NK-92 treated with Interleukin-12 subunit alpha and Interleukin-12 subunit beta, amount 100 ng/mL, for 24 hours (cell line): ENCODE results near the gene HACD2.

Source experiments
- DNase-seq: peaks from one replicate; lab custom pipeline; 2025; lab: John Stamatoyannopoulos, UW

HACD2 gene

DNA sequence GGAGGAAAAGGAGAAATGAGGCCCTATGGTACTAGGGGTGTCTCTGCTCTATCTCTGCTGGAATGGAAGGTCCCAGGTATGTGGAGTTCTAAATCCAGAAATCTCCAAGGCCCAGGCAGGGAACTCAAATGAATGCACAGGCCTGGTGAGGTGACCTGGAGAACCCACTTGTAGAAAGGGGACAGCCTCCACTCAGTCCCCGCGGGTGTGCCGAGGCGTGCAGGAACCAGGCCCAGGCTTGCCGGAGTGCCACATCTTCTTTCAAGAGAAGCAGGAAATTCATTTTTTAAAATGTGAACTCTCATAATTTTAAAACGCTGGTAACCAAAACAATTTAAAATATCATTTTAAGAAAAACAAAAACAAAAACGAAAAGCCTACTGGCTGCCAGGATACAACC lies 103.8 kb downstream of the HACD2 start:
- no peak for DNase-seq

DNA sequence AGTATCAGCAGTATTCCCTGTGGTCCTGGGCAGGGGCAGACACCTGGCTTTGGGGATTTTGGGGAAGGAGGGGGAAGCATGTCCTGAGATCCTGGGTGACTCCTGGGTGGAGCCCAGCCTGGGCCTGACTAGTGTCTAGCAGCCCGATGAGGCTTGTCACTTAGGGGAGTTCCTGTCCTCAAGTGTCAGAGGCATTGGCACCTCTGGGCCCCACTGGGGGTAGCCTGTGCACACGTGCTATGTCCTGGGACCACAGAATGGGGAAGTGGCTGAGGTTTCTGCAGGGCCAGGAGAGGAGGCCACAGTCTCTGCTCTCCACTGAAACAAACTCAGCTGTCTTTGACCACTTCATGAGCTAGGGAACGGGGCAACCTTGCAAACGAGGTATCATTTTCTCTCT lies 104.4 kb downstream of the HACD2 start:
- DNase-seq: no peak

DNA sequence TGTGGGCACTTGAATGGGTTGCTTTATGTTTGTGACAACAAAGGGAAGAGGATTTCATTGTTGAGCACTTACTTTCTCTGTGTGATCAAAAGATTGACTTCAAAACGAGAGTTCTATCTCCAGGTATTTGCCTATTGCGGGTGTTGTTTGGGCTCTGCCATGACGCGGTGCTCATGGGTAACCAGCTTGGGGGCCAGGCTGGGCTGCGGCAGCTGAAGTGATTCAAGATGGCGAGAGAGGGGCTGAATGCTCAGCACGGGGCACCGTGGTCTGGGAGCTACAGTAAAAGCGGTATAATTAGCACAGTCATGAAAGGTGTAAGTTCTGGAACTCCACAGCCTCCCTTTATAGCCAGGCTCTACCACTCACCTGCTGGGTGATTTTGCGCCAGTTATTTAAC lies 105.0 kb downstream of the HACD2 start:
- no peak for DNase-seq

DNA sequence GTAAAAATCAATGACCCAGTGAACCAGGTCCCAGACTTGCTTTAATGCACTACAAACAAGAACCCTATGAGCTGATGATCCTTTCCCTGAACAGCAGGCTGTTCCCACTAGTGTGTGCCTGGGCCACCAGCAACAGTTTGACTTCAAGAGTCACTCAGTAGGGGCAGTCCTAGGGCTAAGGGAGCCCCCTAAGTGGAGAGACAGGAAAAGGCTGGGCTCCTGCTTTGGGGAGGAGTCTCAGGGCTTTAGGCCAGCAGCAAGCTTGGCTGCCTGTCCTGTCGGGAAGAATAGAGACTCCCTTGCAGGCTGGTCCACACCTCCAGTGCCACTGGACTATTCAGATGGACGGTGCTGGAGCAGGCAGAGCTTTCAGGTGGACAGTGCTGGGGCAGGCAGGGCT lies 106.5 kb downstream of the HACD2 start:
- DNase-seq: no peak

DNA sequence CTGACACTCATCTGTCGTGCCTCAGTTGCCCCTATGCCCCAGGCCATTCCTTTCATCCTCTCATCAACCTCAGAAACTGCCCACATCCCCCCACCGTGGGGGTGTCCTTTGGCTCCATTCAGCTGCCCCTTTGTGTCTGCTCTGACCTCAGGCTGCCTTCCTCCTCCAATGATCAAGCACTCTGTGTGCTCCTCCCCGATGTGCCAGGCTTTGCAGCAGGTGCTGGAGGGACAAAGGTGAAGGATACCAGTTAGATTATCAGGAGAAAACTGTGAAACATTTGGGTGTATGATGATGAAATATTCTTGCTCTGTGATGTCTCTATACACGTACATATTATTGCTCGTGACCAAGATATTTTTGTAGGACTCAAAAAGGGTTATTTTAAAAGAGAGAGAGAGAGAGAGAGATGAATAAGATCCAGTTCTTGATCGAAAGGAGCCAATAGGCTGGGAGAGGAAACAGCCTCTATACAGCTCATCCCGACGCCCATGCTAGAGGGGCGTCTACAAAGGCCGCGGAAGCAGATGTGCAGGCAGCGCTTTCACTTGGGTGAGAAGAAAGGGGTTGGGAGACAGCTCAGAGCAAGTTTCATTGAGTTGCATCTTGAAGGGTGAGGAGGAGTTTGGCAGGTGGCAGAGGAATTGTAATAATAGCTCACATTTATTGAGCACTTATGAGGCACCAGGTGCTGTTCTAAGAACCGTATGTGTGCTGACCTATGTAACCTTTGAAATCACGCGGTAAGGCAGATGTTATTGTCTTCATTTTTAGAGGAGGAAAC lies 107.7 kb downstream of the HACD2 start:
- no peak for DNase-seq

DNA sequence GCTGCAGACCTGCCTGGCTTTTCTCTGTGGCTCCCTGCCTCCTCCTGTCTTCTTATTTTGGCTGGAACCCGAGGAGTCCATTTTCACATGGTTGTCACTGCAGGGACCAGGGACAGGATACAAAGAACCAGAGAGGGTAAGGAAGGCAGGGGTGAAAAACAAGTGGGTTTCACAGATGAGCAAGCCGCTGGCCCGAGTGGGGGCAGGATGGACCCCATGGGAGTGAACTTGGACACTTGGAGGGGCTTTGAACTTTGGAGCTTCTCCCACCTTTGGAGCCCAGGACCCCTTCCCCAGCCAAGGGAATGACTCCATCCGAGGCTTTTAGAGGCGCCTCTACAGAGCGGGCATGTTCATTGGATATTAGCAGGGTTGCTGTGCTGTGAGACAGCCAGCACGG lies 109.1 kb downstream of the HACD2 start:
- no peak for DNase-seq

DNA sequence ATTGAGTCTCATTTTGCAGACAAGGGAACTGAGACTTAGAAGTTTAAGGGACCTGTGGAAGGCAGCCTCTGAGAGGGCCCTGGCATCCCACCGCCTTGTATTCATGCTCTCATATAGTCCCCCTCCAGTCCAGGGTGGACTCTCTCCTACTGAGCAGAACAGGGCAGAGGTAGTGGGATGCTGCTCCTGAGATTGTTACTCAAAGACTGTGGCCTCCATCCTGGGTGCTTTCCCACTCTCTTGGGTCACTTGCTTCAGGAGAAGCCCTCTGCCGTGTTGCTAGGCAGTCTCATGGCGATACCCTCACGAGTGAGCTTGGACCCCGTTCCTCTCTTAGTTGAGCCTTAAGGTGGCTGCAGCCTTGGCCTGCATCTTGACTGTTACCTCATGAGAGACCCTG lies 113.7 kb downstream of the HACD2 start:
- no peak for DNase-seq

DNA sequence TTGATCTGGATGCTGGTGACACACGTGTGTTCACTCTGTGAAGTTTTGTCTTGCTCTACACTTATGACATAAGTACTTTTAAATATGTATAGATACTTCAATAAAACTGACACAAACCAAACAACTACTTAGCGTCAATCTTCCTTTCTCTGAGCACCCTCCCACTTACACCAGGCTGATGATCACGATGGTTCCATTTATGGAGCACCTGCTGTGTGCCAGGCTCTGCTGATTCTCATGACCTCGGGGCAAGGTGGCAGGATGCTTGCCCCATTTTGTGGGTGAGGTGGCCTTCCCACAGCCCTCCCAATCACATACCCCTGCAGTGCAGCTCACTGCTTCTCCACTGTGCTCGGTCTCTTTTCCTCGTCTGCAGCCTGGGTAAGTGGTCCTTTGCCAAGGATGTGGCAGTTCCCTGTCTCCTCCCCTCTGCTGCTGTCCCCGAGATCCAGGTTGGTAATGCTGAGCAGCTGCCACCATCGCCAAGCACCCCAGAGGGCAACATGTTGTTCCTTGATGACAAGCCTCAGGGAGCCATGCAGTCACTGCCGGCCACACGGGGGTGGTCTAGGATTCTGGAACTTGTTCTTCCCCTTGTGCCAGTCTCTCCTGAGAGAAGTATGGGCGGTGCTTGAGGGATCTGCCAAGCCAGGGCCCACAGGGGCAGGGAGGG lies 115.4 kb downstream of the HACD2 start:
- DNase-seq: no peak

DNA sequence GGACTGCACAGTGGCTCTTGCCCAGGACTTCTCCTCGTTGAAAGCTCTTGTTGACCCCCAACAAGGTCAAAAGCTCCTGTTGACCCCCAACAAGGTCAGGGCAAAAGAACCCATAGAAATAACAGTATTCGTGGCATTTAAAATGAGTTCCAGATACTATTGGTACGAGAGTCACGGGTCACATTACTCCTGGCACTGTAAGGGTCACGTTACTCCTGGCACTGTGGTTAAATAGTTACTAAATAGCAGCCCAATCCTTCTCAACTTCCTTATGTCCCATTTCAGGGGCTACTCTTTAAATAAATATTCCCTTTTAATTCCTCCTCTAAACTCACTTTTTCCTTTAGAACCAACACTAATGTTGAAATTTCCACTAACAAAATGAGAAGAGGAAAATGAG lies 117.8 kb downstream of the HACD2 start:
- DNase-seq: no peak

DNA sequence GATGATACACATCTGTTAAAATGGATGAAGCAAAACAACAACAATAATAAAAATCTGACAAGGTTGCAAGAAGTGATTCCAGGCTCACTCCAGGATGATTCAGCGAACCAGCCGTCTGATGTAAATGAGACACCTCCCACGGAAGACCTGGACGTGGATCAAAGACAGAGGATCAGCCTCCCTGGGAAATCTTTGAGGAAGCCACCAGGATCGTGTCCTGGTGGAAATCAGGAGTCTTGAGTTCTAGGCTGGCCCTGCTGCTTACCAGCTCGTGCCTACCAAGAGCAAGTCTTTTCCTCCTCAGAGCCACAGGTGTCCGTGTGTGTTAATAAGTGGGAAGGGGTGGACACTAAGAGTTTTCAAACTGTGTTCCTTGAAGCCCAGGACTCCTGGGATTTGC lies 120.6 kb downstream of the HACD2 start:
- no peak for DNase-seq

DNA sequence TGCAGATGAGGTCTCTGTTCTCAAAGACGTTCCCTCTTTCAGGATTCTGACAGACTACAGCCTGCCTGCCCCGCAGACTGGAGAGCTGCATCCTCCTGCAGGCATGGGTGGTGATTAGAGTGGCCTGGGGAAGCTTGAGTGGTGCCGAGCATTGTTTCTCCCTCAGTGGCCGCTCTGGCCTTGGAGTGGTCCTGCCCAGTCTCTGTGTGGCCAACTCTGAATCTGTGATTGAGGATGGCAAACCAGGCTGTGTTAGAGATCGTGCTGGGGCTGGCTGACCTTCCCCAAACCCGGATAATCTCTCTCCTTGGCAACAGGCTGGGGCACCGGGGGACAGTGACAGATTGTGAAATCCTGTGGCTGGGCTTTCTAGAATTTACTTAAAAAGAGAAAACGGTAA lies 125.0 kb downstream of the HACD2 start:
- no peak for DNase-seq

DNA sequence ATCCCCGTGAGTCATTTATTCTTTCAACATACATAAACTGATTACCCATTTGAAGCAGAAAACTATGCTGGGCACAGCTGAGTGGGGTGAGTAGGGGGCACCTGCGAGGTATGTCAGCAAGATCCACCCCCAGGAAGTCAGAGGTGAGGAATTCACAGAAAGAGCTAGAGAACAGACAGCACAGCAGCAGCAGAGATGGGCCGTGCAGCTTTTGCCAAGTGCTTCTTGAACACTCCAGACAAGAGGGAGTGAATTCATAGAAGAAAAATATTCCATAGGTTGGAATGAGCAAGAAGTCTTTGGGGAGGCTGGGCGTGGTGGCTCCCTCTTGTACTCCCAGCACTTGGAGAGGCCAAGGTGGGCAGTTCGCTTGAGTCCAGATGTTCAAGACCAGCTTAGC lies 126.6 kb downstream of the HACD2 start:
- no peak for DNase-seq

DNA sequence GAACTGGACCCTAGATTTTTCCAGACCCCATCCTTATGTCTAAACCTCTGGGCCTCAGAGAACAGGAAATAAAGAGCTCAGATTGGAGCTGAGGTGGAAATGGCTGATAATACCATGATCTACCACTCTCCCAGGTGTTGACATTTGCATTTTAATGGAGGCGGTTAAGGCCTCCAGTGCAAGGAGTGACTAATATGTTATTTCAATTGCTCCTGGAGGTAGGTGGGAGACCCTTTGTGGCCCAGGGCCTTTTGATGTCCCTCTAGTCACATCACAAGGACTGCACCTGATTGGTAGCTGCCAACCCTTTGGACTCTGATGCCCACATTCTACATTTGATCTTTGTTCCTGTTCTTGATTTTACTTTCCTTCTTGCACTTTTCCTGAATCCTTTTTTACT lies 127.0 kb downstream of the HACD2 start:
- no peak for DNase-seq

DNA sequence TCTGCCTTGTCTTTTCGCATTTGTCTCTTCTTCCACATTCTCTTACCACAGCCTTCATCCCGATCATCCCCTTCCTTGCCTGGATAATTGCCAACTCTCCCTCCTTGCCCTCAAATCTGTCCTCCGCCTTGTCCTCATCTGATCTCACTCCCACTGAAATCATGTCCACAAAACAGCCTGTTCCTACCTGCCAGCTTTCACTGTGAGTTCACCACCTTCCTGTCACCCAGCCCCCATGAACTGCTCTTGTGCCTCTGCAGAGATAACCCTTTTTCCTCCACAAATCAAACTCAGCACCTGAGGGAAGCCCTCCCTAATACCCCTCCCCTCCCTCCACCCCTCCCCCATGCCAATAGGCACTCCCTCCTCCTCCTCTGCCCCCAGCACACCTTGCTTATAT lies 131.2 kb downstream of the HACD2 start:
- no peak for DNase-seq

DNA sequence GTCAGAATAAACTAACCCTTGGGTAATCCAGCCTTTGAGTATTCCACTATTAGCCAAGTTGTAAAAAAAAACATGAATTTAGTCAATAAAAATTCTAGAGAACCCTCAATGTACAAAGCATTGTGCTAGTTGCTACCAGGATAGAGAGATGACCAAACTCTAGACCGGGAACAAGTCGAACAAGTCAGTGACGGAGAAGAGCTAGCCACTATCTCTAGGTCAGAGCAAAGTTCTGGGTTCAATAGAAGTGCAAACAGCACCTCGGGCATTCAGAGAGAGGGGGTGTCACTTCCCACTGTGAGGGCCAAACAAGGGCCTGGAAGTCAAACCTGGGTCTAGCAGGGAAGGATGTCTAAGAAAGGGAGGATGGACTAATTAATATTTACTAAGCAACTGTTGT lies 133.7 kb downstream of the HACD2 start:
- DNase-seq: no peak

DNA sequence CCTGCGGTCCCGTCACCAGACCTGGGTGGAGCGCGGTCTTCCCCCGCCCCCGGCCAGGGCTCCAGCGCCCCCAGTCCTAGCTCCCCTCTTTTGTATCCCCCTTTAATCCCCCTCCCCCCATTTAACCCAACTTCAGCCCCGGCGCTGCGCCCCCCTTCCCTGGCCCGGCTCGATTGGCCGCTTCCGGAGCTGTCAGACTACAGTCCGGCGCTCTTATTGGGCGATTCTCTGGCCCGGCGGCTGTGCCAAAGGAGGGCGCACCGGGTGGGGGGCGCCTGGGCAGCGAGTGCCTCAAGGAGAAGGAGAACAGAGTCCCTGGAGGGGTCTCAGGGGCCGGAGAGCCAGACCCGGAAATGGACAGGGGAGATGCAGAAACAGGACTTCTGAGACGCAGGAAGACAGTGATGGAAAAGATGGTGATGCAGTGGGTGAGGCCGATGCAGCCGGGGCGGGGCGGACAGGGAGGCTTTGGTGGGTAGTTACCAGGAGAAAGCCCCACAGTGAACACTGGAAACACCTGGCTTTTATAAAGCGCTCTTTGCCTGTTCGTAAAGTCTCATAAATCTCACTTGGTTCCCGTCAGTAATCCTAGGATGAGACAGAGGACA lies 134.8 kb downstream of the HACD2 start:
- no peak for DNase-seq

DNA sequence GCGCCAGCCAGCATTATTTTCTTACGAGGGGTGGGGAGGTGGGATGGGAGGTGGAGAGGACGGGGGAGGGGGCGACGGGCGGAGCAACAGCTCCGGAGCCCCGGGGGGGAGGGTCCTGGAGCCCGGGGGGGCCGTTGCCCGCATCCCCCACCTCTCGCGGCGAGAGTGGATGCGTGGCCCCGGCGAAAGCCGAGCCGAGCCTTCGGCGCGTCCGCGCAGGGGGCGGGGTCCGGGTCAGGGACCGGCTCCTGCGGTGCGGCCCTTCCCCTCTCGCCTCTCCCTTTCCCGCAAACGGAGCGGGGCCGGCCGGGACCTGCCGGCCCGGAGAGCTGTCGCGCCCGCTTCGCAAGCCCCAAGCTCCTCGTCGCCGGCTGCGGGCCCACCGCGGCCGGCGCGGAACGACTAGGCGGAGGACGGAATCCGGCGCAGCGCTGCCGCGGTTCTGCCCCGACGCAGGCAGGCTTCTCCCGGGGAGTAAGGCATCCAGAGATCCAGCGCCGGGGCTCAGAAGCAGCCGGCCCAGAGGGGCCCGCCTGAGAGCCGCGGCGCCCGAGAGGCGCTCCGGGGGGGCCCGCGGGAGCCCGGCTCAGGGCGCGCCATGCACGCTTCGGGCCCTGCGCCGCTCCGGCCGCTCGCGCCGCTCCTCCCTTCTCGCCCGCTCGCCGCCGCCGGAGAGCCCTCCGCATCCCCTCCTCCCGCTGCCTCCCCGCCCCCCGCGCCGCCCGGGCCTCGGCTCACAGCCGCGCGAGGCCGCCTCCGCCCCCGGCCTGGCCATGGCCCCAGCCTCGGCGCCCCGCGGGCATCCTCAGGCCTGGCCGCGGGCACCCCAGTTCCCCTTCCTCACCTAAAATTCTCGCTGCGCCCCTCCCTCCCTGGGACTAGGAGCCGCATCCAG lies 135.5 kb downstream of the HACD2 start:
- DNase-seq: no peak

DNA sequence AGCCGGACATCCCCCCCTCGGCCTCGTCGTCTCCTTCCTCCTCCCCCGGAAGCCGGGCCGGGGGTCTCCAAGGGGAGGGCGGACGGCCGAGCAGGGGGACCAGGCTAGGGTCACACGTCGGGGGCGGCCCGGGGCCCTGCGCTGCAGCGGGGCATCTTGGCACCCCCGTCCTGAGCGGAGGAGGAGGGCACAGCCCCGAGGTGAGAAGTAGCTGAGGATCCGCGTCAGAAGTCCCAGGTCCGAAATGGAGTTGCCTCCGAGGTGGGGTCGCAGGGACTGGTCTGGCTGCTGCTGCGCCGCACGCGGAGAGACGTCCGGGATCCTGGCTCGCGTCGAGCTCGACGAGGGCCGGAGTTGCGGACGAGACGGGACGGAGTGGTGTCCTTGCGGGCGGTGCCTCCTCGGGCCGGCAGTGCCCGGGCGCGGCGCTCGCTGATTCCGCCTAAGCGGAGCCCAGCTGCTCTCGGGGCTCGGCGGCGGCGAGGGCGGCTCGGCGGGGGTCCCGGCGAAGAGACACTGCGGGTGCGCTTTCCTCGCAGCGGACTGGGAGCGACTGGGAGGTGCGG lies 136.2 kb downstream of the HACD2 start, which contains the start of gene ADCY5:
Gene ADCY5, minus strand, starts transcription at position 555 of the 566 bp plus-strand sequence. Its CDS starts 545 bp downstream, at position 10.
- no peak for DNase-seq

DNA sequence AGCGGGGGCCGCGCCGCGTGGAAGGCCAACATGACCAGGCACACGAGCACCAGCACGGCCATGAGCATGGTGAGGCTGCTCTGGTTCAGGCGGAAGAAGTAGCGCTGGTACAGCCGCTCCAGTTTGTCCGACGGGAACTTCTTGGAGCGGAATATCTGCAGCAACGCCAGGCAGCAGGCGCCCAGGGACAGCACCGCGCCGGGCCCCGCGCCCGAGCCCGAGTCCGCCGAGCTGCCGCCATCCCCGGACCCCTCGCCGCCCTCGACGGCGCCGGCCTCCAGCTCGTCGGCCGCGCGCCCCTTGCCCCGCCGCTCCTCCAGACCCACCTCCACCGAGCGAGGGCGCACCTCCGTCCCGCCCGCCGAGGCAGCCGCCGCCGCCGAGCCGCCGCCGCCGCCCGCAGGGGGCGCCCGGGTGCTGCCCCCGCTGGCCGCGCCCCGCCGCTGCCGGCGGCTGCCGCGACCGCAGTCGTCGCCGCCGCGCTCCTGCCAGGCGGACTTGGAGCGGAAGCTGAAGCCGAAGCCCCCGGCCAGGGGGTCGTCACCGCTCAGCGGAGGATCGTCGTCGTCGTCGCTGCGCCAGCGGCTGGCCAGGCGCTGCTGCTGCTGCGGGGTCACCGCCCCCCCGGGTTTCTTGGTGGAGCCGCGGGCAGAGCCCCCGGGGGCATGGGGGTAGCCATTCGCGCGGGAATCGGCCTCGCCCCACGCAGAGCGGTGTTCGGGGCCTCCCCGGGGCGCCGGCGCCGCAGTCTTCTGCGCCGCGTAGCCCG lies 136.9 kb downstream of the HACD2 start:
- no peak for DNase-seq

DNA sequence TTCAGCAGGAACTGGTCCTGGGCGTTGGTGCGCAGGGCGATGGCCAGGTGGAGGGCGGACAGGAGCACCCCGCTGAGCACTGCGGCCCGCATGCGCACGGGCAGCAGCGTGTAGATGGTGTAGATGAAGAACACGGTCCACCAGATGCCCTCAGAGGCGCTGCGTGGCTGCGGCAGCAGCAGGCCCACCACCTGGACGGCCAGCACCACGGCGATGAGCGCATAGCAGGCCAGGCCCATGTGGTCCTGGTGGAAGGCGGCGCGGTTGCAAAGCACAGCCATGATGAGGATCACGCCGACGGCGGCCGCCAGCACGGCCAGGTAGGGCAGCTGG lies 137.5 kb downstream of the HACD2 start:
- DNase-seq: no peak

DNA sequence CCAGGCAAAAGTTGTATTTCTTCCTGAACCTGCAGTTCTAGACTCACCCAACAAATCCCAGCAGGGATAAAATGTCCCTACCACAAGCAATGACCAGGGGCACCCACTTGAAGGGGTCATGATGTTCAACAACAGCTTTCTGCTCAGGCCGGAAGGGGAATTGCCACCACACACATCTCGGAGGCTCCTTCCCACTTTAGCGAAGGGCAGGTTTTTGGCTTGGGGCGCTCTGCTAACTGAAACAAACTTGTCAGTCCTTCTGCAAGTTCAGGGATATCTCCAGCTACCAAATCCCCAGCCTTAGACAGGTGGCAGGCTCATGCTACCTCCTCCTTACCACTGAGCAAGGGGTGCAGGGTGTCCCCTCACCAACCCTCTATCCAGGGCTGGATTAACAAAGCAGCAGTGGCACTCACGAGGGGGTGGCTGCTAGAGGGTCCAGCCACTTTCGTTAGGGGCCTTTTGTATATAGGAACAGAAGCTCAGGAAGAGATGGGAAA lies 138.2 kb downstream of the HACD2 start:
- DNase-seq: no peak
